Epithelial cell of esophagus (primary cell): ENCODE results near the gene GALNT7.

ENCODE experiments used
- DNase-seq: peaks from one replicate; pipeline ENCODE4 v3.0.0; 2010; ENCODE audit warnings: low read depth
- H3K4me3 ChIP-seq: 2 replicates; pipeline ENCODE4 v1.5.1; 2011; ENCODE audit warnings: mild to moderate bottlenecking, low read length, control low read depth
- TF ChIP-seq, protein P1 (sequence below): IDR thresholded peaks from 2 replicates; pipeline ENCODE4 v1.5.1; 2011; ENCODE audit warnings: low read depth, mild to moderate bottlenecking, low read length, control low read depth, inconsistent platforms; ENCODE audit not compliant: insufficient read depth; ENCODE audit errors: missing control alignments

The GALNT7 gene

DNA sequence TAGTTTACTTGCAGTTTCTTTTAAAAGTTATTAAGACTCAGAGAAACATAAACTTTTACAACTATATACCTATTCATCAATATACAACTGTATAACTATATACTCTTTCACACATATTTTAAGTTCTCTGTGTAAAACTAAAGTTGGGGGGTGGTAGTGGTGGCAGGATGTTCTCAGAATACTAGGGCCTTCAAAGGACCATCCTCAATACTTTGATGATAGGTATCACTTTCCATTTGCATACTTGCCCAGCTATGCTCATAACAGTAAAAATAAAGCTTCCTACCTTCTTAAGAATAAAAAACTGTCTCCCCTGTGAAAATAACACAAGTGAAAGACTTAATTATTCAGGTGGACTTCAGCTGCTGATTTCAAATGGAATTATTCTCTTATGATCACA lies 2.9 kb upstream of the GALNT7 start:
- TF ChIP-seq, protein P1, sequence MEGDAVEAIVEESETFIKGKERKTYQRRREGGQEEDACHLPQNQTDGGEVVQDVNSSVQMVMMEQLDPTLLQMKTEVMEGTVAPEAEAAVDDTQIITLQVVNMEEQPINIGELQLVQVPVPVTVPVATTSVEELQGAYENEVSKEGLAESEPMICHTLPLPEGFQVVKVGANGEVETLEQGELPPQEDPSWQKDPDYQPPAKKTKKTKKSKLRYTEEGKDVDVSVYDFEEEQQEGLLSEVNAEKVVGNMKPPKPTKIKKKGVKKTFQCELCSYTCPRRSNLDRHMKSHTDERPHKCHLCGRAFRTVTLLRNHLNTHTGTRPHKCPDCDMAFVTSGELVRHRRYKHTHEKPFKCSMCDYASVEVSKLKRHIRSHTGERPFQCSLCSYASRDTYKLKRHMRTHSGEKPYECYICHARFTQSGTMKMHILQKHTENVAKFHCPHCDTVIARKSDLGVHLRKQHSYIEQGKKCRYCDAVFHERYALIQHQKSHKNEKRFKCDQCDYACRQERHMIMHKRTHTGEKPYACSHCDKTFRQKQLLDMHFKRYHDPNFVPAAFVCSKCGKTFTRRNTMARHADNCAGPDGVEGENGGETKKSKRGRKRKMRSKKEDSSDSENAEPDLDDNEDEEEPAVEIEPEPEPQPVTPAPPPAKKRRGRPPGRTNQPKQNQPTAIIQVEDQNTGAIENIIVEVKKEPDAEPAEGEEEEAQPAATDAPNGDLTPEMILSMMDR, result no peak
- H3K4me3 ChIP-seq, result no peak overlapping the region
- no peak for DNase-seq

GRCh38 chr4:173166491-173166890 lies 2.1 kb upstream of the GALNT7 start:
- H3K4me3 ChIP-seq, result no peak overlapping the region
- TF ChIP-seq, protein P1, result no peak

GRCh38 chr4:173167758-173168395 lies 734 bp upstream of the GALNT7 start:
- peak; percentile 40 for DNase-seq
- H3K4me3 ChIP-seq, result peak overlapping the region; percentile 70
- TF ChIP-seq, protein P1, result no peak

More at GRCh38 chr4:173166491-173166890, 2.1 kb upstream of the GALNT7 start:
- no peak for DNase-seq

DNA sequence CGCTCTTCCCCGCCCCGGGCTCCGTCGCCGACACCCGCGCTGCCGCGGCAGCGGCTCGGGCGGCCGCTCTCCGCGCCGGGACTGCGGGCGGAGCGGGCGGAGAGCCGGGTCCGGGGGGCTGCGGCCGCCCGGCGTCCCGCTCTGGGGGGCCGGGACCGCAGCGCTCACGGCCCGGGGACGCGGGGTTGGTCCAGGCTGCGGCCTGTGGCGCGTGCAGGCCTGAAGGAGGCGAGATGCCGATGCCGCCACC lies 492 bp downstream of the GALNT7 start:
- peak overlapping the region; percentile 58 for H3K4me3 ChIP-seq
- TF ChIP-seq, protein P1, result no peak
- DNase-seq, result no peak

GRCh38 chr4:173169428-173170181 lies 994 bp downstream of the GALNT7 start:
- DNase-seq, result peak; percentile 64
- TF ChIP-seq, protein P1, result no peak
- peak overlapping the region; percentile 58 for H3K4me3 ChIP-seq

DNA sequence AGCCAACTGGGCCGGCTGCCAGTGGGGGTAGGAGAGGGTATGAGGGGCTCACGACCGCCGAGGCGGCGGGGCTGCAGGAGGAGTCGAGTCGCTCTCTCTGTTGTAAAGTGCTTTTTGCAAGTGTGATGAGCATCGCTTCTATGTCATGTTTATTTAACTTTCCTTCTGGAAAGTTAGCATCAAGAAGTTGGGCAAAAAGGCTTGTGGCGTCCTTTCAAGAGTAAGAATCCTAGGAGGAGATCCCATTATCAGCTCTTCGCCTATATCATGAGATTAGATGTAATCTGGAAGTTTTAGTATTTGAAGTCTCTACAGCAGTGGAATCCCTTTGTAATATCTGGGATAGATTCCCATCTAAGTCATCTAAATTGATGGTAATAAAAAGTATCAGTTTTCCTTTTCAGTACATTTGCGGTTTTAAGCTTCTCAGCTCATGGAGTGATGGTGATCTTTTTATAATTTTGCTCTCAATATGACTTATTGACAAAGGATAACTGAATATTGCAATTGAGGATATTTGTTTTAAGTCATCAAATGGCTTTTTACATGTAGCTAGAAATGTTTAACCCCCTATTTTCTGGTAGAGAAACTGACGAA lies 1.7 kb downstream of the GALNT7 start:
- peak overlapping the region; percentile 58 for H3K4me3 ChIP-seq
- TF ChIP-seq, protein P1, result no peak
- no peak for DNase-seq
